IPS-20b (cell line): ENCODE results near the gene COL11A1.
"Not testable (repeated sequence)": the region's sequence is repeated elsewhere in the genome, so short reads cannot be mapped to it uniquely, and the experiment has no call there.

Experiments used
- H3K27ac ChIP-seq: one replicate; pipeline ENCODE4 v1.5.1; 2013; ENCODE audit warnings: low read length
- H3K27me3 ChIP-seq: 2 replicates; pipeline ENCODE4 v1.6.1; 2013; ENCODE audit warnings: mild to moderate bottlenecking, low read length, inconsistent platforms; ENCODE audit not compliant: insufficient read depth
- H3K36me3 ChIP-seq: 2 replicates; pipeline ENCODE4 v1.6.1; 2013; ENCODE audit warnings: low read depth, mild to moderate bottlenecking, inconsistent platforms, low read length, moderate library complexity; ENCODE audit not compliant: insufficient read depth
- H3K4me1 ChIP-seq: 2 replicates; pipeline ENCODE4 v1.6.1; 2013; ENCODE audit warnings: mild to moderate bottlenecking, control low read depth, inconsistent platforms, low read length, moderate library complexity; ENCODE audit not compliant: insufficient read depth
- H3K4me3 ChIP-seq: 2 replicates; pipeline ENCODE4 v1.5.1; 2013; ENCODE audit warnings: mild to moderate bottlenecking, low read length, inconsistent platforms
- H3K9ac ChIP-seq: 2 replicates; pipeline ENCODE4 v1.6.1; 2013; ENCODE audit warnings: low read depth, mild to moderate bottlenecking, inconsistent platforms, low read length, moderate library complexity
- H3K9me3 ChIP-seq: 2 replicates; pipeline ENCODE4 v1.6.1; 2013; ENCODE audit warnings: mild to moderate bottlenecking, low read depth, low read length, inconsistent platforms; ENCODE audit not compliant: insufficient read depth

The COL11A1 gene

GRCh38 chr1:102967786-102968185, 140.5 kb downstream of the COL11A1 start:
- H3K36me3 ChIP-seq: no peaks in the 10 kb centered on the region
- H3K9me3 ChIP-seq: no peaks in the 10 kb centered on the region
- H3K4me1 ChIP-seq: peaks cover 5% of the 10 kb centered on the region; the same call in 1 of the 2 replicates
- no peaks in the 10 kb centered on the region for H3K27me3 ChIP-seq
- H3K27ac ChIP-seq: no peak overlapping the region
- H3K9ac ChIP-seq: no peak overlapping the region
- no peak overlapping the region for H3K4me3 ChIP-seq

- H3K36me3 ChIP-seq: no peaks in the 10 kb centered on the region
- H3K27ac ChIP-seq: no peak overlapping the region
- no peaks in the 10 kb centered on the region for H3K9me3 ChIP-seq
- H3K27me3 ChIP-seq: no peaks in the 10 kb centered on the region
- no peak overlapping the region for H3K4me3 ChIP-seq
- no peak overlapping the region for H3K9ac ChIP-seq
- no peaks in the 10 kb centered on the region for H3K4me1 ChIP-seq
These were observed 146.8 kb downstream of the COL11A1 start for GRCh38 chr1:102961549-102961948.

- Histone ChIP-seq H3K4me3 (no peak overlapping the region), H3K4me1 (no peaks in the 10 kb centered on the region), H3K9ac (no peak overlapping the region), H3K9me3 (no peaks in the 10 kb centered on the region), H3K27me3 (no peaks in the 10 kb centered on the region), H3K27ac (no peak overlapping the region), H3K36me3 (no peaks in the 10 kb centered on the region)
These were observed 153.7 kb downstream of the COL11A1 start for GRCh38 chr1:102954576-102954975.

GRCh38 chr1:102952400-102952799, 155.9 kb downstream of the COL11A1 start:
- Histone ChIP-seq H3K4me3 (no peak overlapping the region), H3K27me3 (no peaks in the 10 kb centered on the region), H3K9ac (no peak overlapping the region), H3K36me3 (no peaks in the 10 kb centered on the region), H3K9me3 (no peaks in the 10 kb centered on the region), H3K27ac (no peak overlapping the region), H3K4me1 (no peaks in the 10 kb centered on the region)

GRCh38 chr1:102942324-102942723, 166.0 kb downstream of the COL11A1 start:
- Histone ChIP-seq H3K9ac (no peak overlapping the region), H3K4me3 (no peak overlapping the region), H3K27ac (no peak overlapping the region)

GRCh38 chr1:102941366-102941947, 166.9 kb downstream of the COL11A1 start:
- no peak overlapping the region for H3K4me3 ChIP-seq
- H3K4me1 ChIP-seq: no peaks in the 10 kb centered on the region; the same call in 1 of the 2 replicates
- no peak overlapping the region for H3K27ac ChIP-seq
- H3K27me3 ChIP-seq: no peaks in the 10 kb centered on the region
- no peaks in the 10 kb centered on the region for H3K9me3 ChIP-seq
- no peak overlapping the region for H3K9ac ChIP-seq
- no peaks in the 10 kb centered on the region for H3K36me3 ChIP-seq

More at GRCh38 chr1:102942324-102942723, 166.0 kb downstream of the COL11A1 start:
- Histone ChIP-seq H3K27me3 (no peaks in the 10 kb centered on the region), H3K36me3 (no peaks in the 10 kb centered on the region), H3K4me1 (no peaks in the 10 kb centered on the region; the same call in 1 of the 2 replicates), H3K9me3 (no peaks in the 10 kb centered on the region)

- H3K27ac ChIP-seq: no peak overlapping the region
- H3K9ac ChIP-seq: no peak overlapping the region
- H3K4me3 ChIP-seq: no peak overlapping the region
- H3K36me3 ChIP-seq: peaks cover 7% of the 10 kb centered on the region; the same call in 1 of the 2 replicates
- no peaks in the 10 kb centered on the region for H3K9me3 ChIP-seq
- no peaks in the 10 kb centered on the region; the same call in 1 of the 2 replicates for H3K4me1 ChIP-seq
- no peaks in the 10 kb centered on the region for H3K27me3 ChIP-seq
These were observed 170.9 kb downstream of the COL11A1 start for GRCh38 chr1:102937401-102937800.

- H3K4me1 ChIP-seq, H3K36me3 ChIP-seq, H3K4me3 ChIP-seq, H3K9me3 ChIP-seq, H3K27ac ChIP-seq, H3K27me3 ChIP-seq, H3K9ac ChIP-seq: not testable (repeated sequence)
These were observed 175.0 kb downstream of the COL11A1 start for GRCh38 chr1:102933362-102933761.

- Histone ChIP-seq H3K9me3 (no peaks in the 10 kb centered on the region), H3K27ac (no peak overlapping the region), H3K9ac (no peak overlapping the region), H3K36me3 (no peaks in the 10 kb centered on the region), H3K27me3 (no peaks in the 10 kb centered on the region), H3K4me1 (no peaks in the 10 kb centered on the region), H3K4me3 (no peak overlapping the region)
These were observed 188.7 kb downstream of the COL11A1 start for GRCh38 chr1:102919659-102920058.

- H3K27me3 ChIP-seq: no peaks in the 10 kb centered on the region
- no peaks in the 10 kb centered on the region for H3K9me3 ChIP-seq
- H3K36me3 ChIP-seq: no peaks in the 10 kb centered on the region
- no peaks in the 10 kb centered on the region for H3K4me1 ChIP-seq
- no peak overlapping the region for H3K4me3 ChIP-seq
- no peak overlapping the region for H3K27ac ChIP-seq
- no peak overlapping the region for H3K9ac ChIP-seq
These were observed 206.3 kb downstream of the COL11A1 start for GRCh38 chr1:102901996-102902395.

GRCh38 chr1:102899935-102900334, 208.4 kb downstream of the COL11A1 start:
- Histone ChIP-seq H3K4me3 (no peak overlapping the region), H3K27me3 (no peaks in the 10 kb centered on the region), H3K4me1 (no peaks in the 10 kb centered on the region), H3K9me3 (no peaks in the 10 kb centered on the region), H3K36me3 (no peaks in the 10 kb centered on the region), H3K9ac (no peak overlapping the region), H3K27ac (no peak overlapping the region)

GRCh38 chr1:102897557-102897956, 210.8 kb downstream of the COL11A1 start:
- no peaks in the 10 kb centered on the region for H3K9me3 ChIP-seq
- H3K9ac ChIP-seq: no peak overlapping the region
- no peak overlapping the region for H3K27ac ChIP-seq
- no peaks in the 10 kb centered on the region for H3K36me3 ChIP-seq
- H3K4me3 ChIP-seq: no peak overlapping the region
- no peaks in the 10 kb centered on the region for H3K27me3 ChIP-seq
- no peaks in the 10 kb centered on the region for H3K4me1 ChIP-seq
